SH-SY5Y (cell line): Measurements from ENCODE around the gene CDH1.

ENCODE experiments used
- GATA2 ChIP-seq: IDR thresholded peaks from 2 replicates; pipeline ENCODE4 v1.6.1; 2011; ENCODE audit warnings: mild to moderate bottlenecking, low read depth, low read length
- GATA3 ChIP-seq: IDR thresholded peaks from 2 replicates; pipeline ENCODE4 v1.6.1; 2011; ENCODE audit warnings: low read depth, mild to moderate bottlenecking, low read length, moderate library complexity

DNA sequence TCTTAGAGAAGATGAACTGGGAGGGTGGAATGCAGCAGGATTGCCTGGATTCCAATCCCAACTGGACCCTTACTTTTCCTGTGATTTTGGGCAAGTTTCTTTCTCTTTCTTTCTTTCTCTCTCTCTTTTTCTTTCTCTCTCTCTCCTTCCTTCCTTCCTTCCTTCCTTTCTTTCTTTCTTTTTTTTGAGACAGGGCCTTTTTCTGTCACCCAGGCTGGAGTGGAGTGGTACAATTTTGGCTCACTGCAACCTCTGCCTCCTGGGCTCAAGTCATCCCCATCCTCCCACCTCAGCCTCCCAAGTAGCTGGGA, 20.5 kb downstream of the CDH1 start:
- TF ChIP-seq GATA2 (no peak), GATA3 (no peak)
